HG03175 (cell line): Measurements from ENCODE around the gene CEP20.
"Not testable (repeated sequence)": the region's sequence is repeated elsewhere in the genome, so short reads cannot be mapped to it uniquely, and the experiment has no call there.

ENCODE experiments used
- ATAC-seq: cut with Tn5 transposase; IDR thresholded peaks from one replicate; pipeline ENCODE4 v1.9.1; 2021; ENCODE audit warnings: mild to moderate bottlenecking, moderate library complexity; ENCODE audit not compliant: unreplicated experiment

The CEP20 gene

GRCh38 chr16:15861996-15862395 lies 26.4 kb downstream of the CEP20 start:
- ATAC-seq, result no peak

GRCh38 chr16:15858921-15859668 lies 29.3 kb downstream of the CEP20 start:
- ATAC-seq, result no peak

GRCh38 chr16:15857724-15858560 lies 30.5 kb downstream of the CEP20 start:
- ATAC-seq, result no peak

GRCh38 chr16:15856901-15857698 lies 31.3 kb downstream of the CEP20 start, which contains the start of gene MYH11:
Gene MYH11, minus strand, starts transcription at chr16:15857028. Its CDS starts 18,776 bp downstream, at chr16:15838252.
- no peak for ATAC-seq

GRCh38 chr16:15856182-15856581 lies 32.2 kb downstream of the CEP20 start:
- peak; percentile 3 for ATAC-seq

- peak; percentile 88 for ATAC-seq
Observed at GRCh38 chr16:15855704-15856003, 32.7 kb downstream of the CEP20 start.

GRCh38 chr16:15854906-15855703 lies 33.3 kb downstream of the CEP20 start:
- no peak for ATAC-seq

- no peak for ATAC-seq
Observed at GRCh38 chr16:15854061-15854460, 34.3 kb downstream of the CEP20 start.

- ATAC-seq, result no peak
Observed at GRCh38 chr16:15853021-15853420, 35.4 kb downstream of the CEP20 start.

- ATAC-seq, result not testable (repeated sequence)
Observed at GRCh38 chr16:15850555-15850954, 37.8 kb downstream of the CEP20 start.

- no peak for ATAC-seq
Observed at GRCh38 chr16:15849209-15849981, 39.0 kb downstream of the CEP20 start.

GRCh38 chr16:15847611-15848175 lies 40.7 kb downstream of the CEP20 start:
- ATAC-seq, result no peak

- ATAC-seq, result no peak
Observed at GRCh38 chr16:15846510-15846909, 41.9 kb downstream of the CEP20 start.

- ATAC-seq, result no peak
Observed at GRCh38 chr16:15843635-15844279, 44.6 kb downstream of the CEP20 start.

GRCh38 chr16:15839204-15839603 lies 49.2 kb downstream of the CEP20 start:
- not testable (repeated sequence) for ATAC-seq

GRCh38 chr16:15837761-15838160 lies 50.6 kb downstream of the CEP20 start:
- no peak for ATAC-seq

- ATAC-seq, result no peak
Observed at GRCh38 chr16:15836965-15837611, 51.3 kb downstream of the CEP20 start.

GRCh38 chr16:15836074-15836473 lies 52.3 kb downstream of the CEP20 start:
- no peak for ATAC-seq
